ENCODE results near the gene PRCC.

DNA sequence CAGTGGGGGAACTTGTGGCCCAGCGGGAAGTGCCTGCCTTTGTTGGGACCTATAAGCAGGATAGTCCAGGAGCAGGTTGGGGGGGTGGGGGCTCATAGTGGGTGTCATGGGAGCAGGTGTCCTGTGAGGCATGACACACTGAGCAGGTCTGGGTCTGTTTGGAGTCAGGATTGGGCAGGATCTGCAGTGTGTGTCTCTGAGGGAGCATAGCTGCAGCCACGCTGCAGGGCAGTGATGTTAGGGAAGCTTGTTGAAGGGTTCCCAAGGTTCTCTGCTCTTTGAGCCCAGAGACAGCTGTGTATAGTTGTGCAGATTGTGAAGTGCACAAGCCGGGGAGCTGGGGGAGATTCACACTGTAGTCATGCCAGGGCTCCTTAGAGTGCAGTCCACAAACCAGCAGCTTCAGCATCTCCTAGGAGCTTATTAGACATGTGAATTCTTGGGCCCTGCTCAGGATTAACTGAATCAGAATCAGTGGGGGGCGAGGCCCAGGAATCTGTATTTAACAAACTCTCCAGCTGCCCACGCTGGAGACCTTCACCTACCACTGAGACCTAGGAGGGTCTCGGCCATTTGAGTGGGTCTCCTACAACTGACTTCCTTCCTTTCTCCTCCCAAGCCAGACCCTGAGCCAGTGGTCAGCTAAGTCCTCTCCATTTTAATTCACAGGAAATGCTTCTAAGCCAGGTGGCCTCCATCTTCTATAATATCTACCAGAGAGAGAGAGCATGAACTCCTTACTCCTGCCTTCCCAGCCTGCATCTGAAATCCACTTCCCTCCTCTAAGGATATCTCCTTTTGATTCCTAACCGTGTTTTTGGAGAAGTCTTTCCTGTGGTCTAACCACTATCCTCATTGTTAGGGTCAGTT, 80.5 kb downstream of the PRCC start:
- TF ChIP-seq CTCF (optimal IDR thresholded peaks at IDR 0.05 in 1 of 3, IDR thresholded peaks at IDR 0.05 in 1 of 3, conservative IDR thresholded peaks at IDR 0.05 in 1 of 3; ENCODE audit: extremely low read depth in 1 of 3, insufficient read depth in 2 of 3, low read length in 3 of 3) = no peak
- no peak for TF ChIP-seq EZH2 (IDR thresholded peaks at IDR 0.05; ENCODE audit: low read length)

Data from keratinocyte (primary cell).